ENCODE results near the gene RGS6.

RGS6 gene

GRCh38 chr14:72605096-72605920, 673.1 kb downstream of the RGS6 start:
- no peaks in the 10 kb centered on the region for H3K9me3 ChIP-seq (ENCODE audit: control insufficient read depth in 5 of 5, low read length in 5 of 5)
- no peaks in the 10 kb centered on the region for H3K36me3 ChIP-seq (ENCODE audit: control insufficient read depth in 5 of 5, insufficient read depth in 5 of 5, low read length in 5 of 5)
- H3K4me1 ChIP-seq (ENCODE audit: control insufficient read depth in 5 of 5, insufficient read depth in 5 of 5, low read length in 5 of 5): no peaks in the 10 kb centered on the region
- no peak overlapping the region for H3K9ac ChIP-seq (ENCODE audit: low read length in 5 of 5)
- H3K4me3 ChIP-seq (ENCODE audit: low read depth in 1 of 5, low read length in 5 of 5): no peak overlapping the region
- H3K27me3 ChIP-seq (ENCODE audit: control insufficient read depth in 5 of 5, insufficient read depth in 4 of 5, low read length in 5 of 5): peaks cover 0 to 4% (median 2%) of the 10 kb centered on the region in 5 donors
- H3K27ac ChIP-seq (ENCODE audit: low read depth, low read length): no peak overlapping the region

DNA sequence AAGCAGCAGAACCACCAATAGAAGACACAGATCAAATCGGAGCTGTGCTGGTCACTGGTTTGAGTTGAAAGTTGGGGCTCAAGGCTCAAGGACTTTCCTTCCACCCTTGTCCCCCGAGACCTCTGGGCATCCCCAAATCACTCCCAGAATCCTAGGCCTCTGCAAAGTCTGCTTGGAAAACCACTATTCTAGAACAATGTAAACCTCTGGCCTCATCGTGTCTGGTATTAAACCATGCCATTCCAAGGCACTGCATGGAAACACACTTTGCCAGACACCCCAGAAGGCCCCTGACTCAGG, 673.6 kb downstream of the RGS6 start:
- Histone ChIP-seq H3K9ac (ENCODE audit: low read length in 5 of 5) (no peak overlapping the region), H3K9me3 (ENCODE audit: control insufficient read depth in 5 of 5, low read length in 5 of 5) (no peaks in the 10 kb centered on the region), H3K27me3 (ENCODE audit: control insufficient read depth in 5 of 5, insufficient read depth in 4 of 5, low read length in 5 of 5) (peaks cover 0 to 4% (median 2%) of the 10 kb centered on the region in 5 donors), H3K36me3 (ENCODE audit: control insufficient read depth in 5 of 5, insufficient read depth in 5 of 5, low read length in 5 of 5) (no peaks in the 10 kb centered on the region), H3K27ac (ENCODE audit: low read depth, low read length) (no peak overlapping the region), H3K4me1 (ENCODE audit: control insufficient read depth in 5 of 5, insufficient read depth in 5 of 5, low read length in 5 of 5) (no peaks in the 10 kb centered on the region), H3K4me3 (ENCODE audit: low read depth in 1 of 5, low read length in 5 of 5) (no peak overlapping the region)

- Histone ChIP-seq H3K4me1 (ENCODE audit: control insufficient read depth in 5 of 5, insufficient read depth in 5 of 5, low read length in 5 of 5) (no peaks in the 10 kb centered on the region), H3K4me3 (ENCODE audit: low read depth in 1 of 5, low read length in 5 of 5) (no peak overlapping the region), H3K27me3 (ENCODE audit: control insufficient read depth in 5 of 5, insufficient read depth in 4 of 5, low read length in 5 of 5) (peaks cover 0 to 4% (median 0%) of the 10 kb centered on the region in 5 donors), H3K36me3 (ENCODE audit: control insufficient read depth in 5 of 5, insufficient read depth in 5 of 5, low read length in 5 of 5) (no peaks in the 10 kb centered on the region), H3K9ac (ENCODE audit: low read length in 5 of 5) (no peak overlapping the region), H3K9me3 (ENCODE audit: control insufficient read depth in 5 of 5, low read length in 5 of 5) (no peaks in the 10 kb centered on the region), H3K27ac (ENCODE audit: low read depth, low read length) (no peak overlapping the region)
Measured at GRCh38 chr14:72606879-72607278, 674.6 kb downstream of the RGS6 start.

DNA sequence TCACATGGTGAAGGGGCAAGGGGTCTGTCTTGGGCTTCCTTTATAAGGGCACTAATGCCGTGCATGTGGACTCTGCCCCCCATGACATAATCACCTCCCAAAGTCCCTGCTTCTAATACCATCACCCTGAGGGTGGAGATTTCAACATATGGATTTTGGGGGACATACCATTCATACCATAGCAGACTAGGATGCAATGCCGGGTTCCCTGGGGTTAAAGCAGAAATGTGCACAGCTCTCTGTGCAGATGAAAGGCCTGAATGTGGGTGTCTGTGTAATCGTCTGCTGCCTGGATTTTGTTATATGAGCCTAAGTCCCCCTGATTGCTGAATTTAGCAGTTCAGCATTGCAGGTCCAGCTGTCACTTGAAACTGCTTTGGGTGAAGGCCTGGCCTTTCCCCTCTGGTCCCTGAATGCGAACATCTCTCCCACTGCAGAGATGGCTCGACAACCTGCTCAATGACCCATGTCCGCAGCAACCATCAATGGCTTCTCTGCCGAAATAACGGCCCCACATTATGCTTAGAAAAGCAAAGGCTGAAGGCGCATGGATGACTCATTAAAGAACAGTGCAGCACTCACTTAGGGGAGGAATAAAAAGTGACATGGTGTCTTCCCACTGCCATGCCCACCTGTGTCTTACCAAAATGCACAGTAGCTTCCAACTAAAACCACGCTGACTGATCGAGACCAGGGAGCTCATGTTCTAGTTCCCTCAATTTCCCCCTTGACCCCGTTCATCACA, 675.3 kb downstream of the RGS6 start:
- Histone ChIP-seq H3K4me1 (ENCODE audit: control insufficient read depth in 5 of 5, insufficient read depth in 5 of 5, low read length in 5 of 5) (peaks cover 0 to 2% (median 0%) of the 10 kb centered on the region in 5 donors), H3K4me3 (ENCODE audit: low read depth in 1 of 5, low read length in 5 of 5) (no peak overlapping the region), H3K27ac (ENCODE audit: low read depth, low read length) (no peak overlapping the region), H3K9ac (ENCODE audit: low read length in 5 of 5) (no peak overlapping the region), H3K36me3 (ENCODE audit: control insufficient read depth in 5 of 5, insufficient read depth in 5 of 5, low read length in 5 of 5) (no peaks in the 10 kb centered on the region), H3K27me3 (ENCODE audit: control insufficient read depth in 5 of 5, insufficient read depth in 4 of 5, low read length in 5 of 5) (peaks cover 0 to 4% (median 0%) of the 10 kb centered on the region in 5 donors), H3K9me3 (ENCODE audit: control insufficient read depth in 5 of 5, low read length in 5 of 5) (no peaks in the 10 kb centered on the region)

GRCh38 chr14:72608391-72609204, 676.4 kb downstream of the RGS6 start:
- Histone ChIP-seq H3K27me3 (ENCODE audit: control insufficient read depth in 5 of 5, insufficient read depth in 4 of 5, low read length in 5 of 5) (peaks cover 0 to 4% (median 0%) of the 10 kb centered on the region in 5 donors), H3K4me1 (ENCODE audit: control insufficient read depth in 5 of 5, insufficient read depth in 5 of 5, low read length in 5 of 5) (peaks cover 3 to 12% (median 10%) of the 10 kb centered on the region in 5 donors), H3K4me3 (ENCODE audit: low read depth in 1 of 5, low read length in 5 of 5) (no peak overlapping the region), H3K9ac (ENCODE audit: low read length in 5 of 5) (no peak overlapping the region), H3K9me3 (ENCODE audit: control insufficient read depth in 5 of 5, low read length in 5 of 5) (no peaks in the 10 kb centered on the region), H3K36me3 (ENCODE audit: control insufficient read depth in 5 of 5, insufficient read depth in 5 of 5, low read length in 5 of 5) (no peaks in the 10 kb centered on the region), H3K27ac (ENCODE audit: low read depth, low read length) (no peak overlapping the region)

DNA sequence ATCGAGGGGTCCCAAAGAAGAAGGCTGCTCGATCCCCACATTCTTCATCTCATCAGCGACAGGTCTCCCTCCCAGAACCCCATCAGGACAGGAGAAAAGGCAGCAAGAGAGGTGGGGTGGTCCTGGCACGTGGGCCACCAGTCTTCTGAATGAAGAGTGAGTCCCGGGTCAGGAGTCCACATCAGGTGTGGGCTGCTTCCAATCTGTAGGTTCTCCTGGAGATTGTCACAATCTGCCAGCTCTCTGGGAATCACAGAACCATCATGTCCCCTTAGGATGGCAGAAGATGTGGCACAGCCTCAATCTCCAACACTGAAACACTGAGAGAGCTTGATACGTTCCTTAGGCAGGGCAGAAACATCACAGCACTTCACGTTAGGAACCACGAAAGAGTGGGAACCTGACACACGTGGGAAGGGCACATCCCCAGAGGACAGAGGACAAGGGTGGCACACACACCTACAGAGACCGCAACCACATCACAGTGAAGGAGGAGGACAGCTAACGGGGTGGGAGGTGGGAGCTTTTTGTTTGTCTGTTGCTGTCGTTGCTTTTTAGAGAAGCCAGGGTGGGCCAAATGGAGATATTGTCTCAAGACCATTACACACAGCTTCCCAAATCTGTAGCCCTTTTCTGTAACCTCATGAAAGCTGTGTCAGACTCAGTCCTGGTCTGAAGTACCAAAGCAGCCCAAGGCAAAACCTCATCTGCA, 677.1 kb downstream of the RGS6 start:
- H3K4me1 ChIP-seq (ENCODE audit: control insufficient read depth in 5 of 5, insufficient read depth in 5 of 5, low read length in 5 of 5): peaks cover 6 to 20% (median 17%) of the 10 kb centered on the region in 5 donors

DNA sequence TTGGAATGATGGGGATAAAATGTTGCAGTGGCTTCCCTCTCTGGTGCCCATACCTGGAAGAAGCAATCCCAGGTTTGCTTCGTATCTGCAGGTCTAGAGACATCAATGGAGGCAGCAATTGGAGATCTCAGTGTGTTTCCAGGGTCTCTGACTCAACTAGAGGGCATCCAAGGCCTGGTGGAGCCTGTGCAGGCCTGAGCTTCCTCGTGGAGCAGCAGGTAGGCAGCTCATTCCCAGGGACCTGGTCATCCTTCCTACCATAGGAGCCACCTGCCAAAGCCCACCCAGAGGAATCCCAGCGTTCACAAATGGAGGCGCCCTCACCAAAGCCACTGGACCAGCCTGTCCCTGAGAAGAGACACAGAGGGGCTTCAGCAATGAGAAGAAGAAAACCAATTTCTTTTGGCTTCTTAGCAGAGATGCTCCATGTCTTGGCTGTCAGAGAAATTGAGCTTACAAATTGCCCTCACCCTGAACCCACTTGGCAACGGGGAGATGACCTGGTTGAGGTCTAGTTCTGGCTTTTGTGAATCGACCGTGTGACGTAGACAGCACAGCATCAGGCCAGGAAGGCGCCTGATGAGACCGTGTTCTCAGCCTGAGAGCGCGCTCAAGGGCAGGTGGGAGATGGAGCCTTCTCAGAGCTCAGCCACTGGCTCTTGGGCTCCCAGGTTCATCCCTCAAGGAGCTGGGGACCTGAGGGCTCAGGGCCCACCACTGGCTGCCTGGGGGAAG, 678.0 kb downstream of the RGS6 start:
- H3K4me1 ChIP-seq (ENCODE audit: control insufficient read depth in 5 of 5, insufficient read depth in 5 of 5, low read length in 5 of 5): peaks cover 6 to 27% (median 21%) of the 10 kb centered on the region in 5 donors
- peaks cover 0 to 3% (median 0%) of the 10 kb centered on the region in 5 donors for H3K27me3 ChIP-seq (ENCODE audit: control insufficient read depth in 5 of 5, insufficient read depth in 4 of 5, low read length in 5 of 5)
- no peak overlapping the region for H3K27ac ChIP-seq (ENCODE audit: low read depth, low read length)
- no peaks in the 10 kb centered on the region for H3K36me3 ChIP-seq (ENCODE audit: control insufficient read depth in 5 of 5, insufficient read depth in 5 of 5, low read length in 5 of 5)
- no peaks in the 10 kb centered on the region for H3K9me3 ChIP-seq (ENCODE audit: control insufficient read depth in 5 of 5, low read length in 5 of 5)
- no peak overlapping the region for H3K4me3 ChIP-seq (ENCODE audit: low read depth in 1 of 5, low read length in 5 of 5)
- H3K9ac ChIP-seq (ENCODE audit: low read length in 5 of 5): no peak overlapping the region

More for the DNA sequence above, 677.1 kb downstream of the RGS6 start:
- H3K9me3 ChIP-seq (ENCODE audit: control insufficient read depth in 5 of 5, low read length in 5 of 5): no peaks in the 10 kb centered on the region
- H3K36me3 ChIP-seq (ENCODE audit: control insufficient read depth in 5 of 5, insufficient read depth in 5 of 5, low read length in 5 of 5): no peaks in the 10 kb centered on the region
- no peak overlapping the region for H3K27ac ChIP-seq (ENCODE audit: low read depth, low read length)
- peaks cover 0 to 4% (median 0%) of the 10 kb centered on the region in 5 donors for H3K27me3 ChIP-seq (ENCODE audit: control insufficient read depth in 5 of 5, insufficient read depth in 4 of 5, low read length in 5 of 5)
- H3K9ac ChIP-seq (ENCODE audit: low read length in 5 of 5): no peak overlapping the region
- no peak overlapping the region for H3K4me3 ChIP-seq (ENCODE audit: low read depth in 1 of 5, low read length in 5 of 5)

- Histone ChIP-seq H3K36me3 (ENCODE audit: control insufficient read depth in 5 of 5, insufficient read depth in 5 of 5, low read length in 5 of 5) (no peaks in the 10 kb centered on the region), H3K27ac (ENCODE audit: low read depth, low read length) (no peak overlapping the region), H3K9me3 (ENCODE audit: control insufficient read depth in 5 of 5, low read length in 5 of 5) (no peaks in the 10 kb centered on the region), H3K9ac (ENCODE audit: low read length in 5 of 5) (no peak overlapping the region), H3K27me3 (ENCODE audit: control insufficient read depth in 5 of 5, insufficient read depth in 4 of 5, low read length in 5 of 5) (peaks cover 0 to 2% (median 0%) of the 10 kb centered on the region in 5 donors), H3K4me1 (ENCODE audit: control insufficient read depth in 5 of 5, insufficient read depth in 5 of 5, low read length in 5 of 5) (peaks cover 6 to 32% (median 26%) of the 10 kb centered on the region in 5 donors), H3K4me3 (ENCODE audit: low read depth in 1 of 5, low read length in 5 of 5) (no peak overlapping the region)
Measured at GRCh38 chr14:72610831-72611200, 678.6 kb downstream of the RGS6 start.

DNA sequence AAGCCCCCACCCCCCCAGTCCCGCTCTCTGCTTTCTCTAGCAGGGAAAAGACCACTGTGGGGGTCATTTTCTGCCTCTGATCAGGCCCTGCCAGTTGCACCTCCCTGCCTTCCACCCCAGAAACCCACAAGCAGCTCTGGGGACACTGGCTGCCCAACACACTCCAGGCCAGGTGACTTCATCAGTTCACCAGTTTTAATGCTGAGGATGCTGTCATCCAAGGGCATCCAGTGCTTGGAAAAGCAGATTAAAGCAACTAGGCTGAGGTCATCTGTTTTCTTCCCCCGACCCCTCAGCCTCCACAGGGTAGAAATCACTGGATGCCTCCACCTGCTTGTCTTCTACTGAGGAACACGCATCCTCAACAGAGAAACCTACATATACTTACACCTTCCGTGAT, 679.3 kb downstream of the RGS6 start:
- Histone ChIP-seq H3K4me1 (ENCODE audit: control insufficient read depth in 5 of 5, insufficient read depth in 5 of 5, low read length in 5 of 5) (peaks cover 6 to 39% (median 33%) of the 10 kb centered on the region in 5 donors), H3K4me3 (ENCODE audit: low read depth in 1 of 5, low read length in 5 of 5) (no peak overlapping the region), H3K27ac (ENCODE audit: low read depth, low read length) (no peak overlapping the region), H3K9me3 (ENCODE audit: control insufficient read depth in 5 of 5, low read length in 5 of 5) (no peaks in the 10 kb centered on the region), H3K27me3 (ENCODE audit: control insufficient read depth in 5 of 5, insufficient read depth in 4 of 5, low read length in 5 of 5) (peaks cover 0 to 2% (median 0%) of the 10 kb centered on the region in 5 donors), H3K9ac (ENCODE audit: low read length in 5 of 5) (no peak overlapping the region), H3K36me3 (ENCODE audit: control insufficient read depth in 5 of 5, insufficient read depth in 5 of 5, low read length in 5 of 5) (no peaks in the 10 kb centered on the region)

Measured in subcutaneous abdominal adipose tissue (tissue), 5 donors.